Stimulated activated CD4-positive, alpha-beta T cell treated with anti-CD3 and anti-CD28 coated beads, TNF-alpha, amount 100 ng/mL, for 24 hours (primary cell): ENCODE measurements around the gene NFATC1.

Experiments
- DNase-seq, 3 experiments: peaks; one replicate each; pipeline ENCODE4 v3.0.0-alpha.2; 2020; ENCODE audit warnings: low read depth in 3 of 3

NFATC1 gene

DNA sequence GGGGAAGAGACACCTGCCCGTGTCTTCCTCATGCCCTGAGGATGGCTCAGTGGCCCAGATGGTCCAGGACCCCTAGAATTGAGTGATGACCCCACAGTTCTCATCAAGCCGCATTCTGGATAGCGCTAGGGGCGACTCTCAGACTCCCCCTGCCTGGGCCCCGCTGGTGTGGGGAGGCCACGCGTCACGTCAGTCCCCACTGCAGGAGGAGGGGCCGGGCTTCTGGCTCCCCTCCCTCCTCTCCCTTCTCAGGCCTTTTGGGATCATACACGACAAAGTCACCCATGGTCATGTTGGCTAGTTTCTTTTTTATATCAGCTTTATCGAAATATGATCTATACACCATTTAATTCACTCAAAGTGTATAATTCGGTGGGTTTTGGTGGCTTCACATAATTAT lies 61.5 kb downstream of the NFATC1 start:
- no peak for DNase-seq

DNA sequence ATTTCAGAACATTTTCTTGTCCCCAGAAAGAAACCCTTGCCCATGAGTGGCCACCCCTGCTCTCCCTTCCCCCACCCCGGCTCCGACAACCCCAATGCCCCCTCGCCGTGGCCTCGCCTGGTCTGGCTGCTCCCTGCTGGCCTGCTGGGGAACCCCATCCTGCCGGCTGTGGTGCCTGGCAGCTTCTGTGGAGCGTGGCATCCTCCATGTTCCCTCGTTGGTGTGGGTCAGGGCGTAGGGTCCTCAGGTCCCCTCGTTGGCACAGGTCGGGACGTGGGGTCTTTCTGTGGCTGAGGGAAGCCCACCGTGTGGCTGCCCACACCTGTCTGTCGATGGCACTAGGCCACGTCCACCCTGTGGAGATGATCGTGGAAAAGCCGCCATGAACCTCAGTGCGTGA lies 61.9 kb downstream of the NFATC1 start:
- no peak for DNase-seq

DNA sequence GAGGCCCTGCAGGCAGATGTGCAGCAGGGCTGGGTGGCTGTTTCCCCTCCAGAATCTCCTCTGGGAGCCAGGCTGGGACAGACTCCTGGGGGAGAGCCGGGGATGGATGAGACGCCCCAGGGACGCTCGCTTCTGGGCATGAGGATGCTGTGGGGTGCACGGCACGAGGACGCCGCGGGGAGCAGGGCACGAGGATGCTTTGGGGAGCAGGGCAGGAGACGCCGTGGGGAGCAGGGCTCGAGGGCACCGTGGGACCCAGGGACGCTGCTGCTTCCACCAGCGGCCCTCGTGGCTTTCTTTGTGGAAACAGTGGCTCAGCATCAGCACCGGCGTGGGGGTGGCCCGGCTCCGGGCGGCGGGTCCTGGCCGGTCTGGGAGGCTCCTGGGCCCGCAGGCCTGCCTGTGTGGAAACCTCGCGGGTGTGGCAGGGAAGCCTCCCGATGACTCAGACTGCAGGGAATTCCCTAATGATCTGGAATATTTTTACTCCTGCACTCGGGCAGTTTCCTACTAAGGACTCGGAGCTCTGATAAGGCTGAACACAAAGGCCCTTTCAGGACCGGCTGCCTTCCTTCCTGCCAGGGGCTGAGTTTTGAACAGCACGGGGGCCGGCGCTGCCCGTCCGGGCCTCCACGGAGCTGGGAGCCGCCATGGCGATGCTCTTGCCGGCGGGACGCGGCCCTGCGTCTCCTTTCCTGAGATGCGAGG lies 62.6 kb downstream of the NFATC1 start:
- no peak for DNase-seq

DNA sequence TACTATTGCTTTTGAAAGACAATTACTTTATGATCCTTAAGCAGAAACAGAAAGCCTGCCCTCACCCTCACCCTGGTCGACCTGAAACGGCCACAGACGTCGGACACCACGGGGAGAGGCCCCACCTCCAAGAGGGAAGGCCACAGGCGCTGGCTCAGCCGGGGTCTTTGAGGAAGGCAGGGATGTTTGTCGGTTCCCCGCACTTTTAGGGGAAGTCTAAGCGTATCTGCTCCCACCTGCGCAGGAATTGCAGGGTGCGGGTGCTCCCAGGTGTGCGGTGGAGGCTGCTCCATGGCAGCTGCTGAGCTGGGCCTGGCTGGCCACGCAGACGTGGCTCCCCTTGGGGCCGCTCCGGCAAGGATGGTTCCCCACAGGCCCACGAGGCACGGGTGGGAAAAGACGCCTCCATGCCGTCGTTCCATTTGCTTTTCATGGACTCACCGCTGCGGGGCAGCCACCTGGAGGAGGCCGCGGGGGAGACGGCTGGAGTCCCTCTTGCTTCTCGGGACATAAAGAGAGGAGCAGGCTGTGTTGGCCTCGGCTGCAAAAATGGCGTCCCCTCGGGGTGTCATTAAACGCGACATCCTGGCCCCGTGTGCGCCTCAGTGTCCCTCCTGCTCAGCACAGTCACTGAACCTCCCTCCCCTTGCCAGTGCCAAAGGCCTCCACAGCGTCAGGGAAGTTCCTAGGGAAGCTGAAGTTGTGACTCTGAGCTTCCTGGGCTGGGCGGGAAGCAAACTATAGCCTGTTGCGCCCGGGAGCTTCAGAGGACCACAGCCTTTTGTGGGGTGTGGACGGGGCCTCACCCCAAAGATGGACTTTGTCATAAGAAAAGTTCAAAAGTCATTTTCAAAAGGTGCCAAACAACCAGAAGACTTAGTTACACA lies 63.4 kb downstream of the NFATC1 start:
- no peak for DNase-seq

DNA sequence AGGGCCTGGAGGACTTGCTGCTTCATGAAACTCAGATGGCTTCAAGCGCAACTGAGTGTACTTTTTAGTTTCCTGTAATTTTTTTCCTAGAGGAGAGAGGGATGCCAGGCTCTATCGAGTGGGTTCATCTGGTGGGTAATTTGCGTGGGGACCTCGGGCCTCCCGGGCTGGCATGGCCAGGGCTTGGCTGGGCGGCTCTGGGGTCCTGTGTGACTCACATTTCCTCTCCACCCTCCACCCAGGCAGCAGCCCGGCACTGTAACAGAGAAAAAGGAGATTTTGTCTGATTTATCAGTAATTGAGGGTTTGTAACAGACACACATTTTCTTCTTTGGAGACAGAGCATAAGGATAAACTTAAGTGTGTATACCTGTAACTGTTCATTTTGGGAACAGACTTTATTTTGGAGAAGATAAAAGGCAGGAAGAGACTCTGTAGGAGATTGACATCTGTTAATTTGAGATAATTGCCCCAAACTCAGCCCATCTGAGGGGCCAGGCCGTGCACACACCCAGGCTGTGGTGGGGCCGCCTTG lies 64.3 kb downstream of the NFATC1 start:
- DNase-seq = no peak

DNA sequence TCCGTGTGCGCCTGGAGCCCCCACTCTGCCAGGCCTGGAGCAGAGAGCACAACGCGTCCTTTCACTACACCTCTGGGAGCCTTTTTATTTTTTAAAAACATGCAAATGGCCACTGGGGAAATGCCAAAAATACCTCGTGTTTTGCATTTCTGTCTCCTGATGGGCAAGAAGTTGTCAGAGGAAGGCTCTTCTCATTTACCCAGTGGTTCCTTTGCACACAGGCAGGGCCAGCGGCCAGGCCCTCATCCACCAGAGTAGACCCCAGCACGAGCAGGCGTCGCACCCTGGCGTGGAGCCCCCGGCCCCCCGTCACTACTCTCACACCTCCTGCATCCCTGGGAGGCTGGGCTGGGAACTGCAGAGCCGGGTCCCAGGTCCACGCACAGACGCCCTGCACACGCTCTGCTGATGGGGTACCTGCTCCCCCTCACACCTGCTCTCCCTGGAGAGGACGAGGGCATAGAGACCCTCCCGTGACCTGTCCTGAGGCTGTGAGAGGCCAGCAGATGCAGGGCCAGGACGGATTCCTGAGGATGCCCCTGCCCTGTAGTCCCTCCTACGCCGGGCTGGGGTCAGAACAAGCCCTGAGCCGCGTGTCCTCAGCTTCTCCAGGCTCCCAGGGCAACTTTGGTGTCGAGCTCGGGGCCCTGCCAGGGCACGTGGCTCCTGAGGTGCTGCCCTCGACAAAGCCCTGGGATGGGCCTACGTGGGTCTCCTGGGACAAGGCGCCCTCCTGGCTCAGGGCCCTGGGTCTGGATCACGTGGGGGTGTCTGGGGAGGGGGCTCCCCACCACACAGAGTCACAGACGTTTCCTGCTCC lies 65.0 kb downstream of the NFATC1 start:
- no peak for DNase-seq

DNA sequence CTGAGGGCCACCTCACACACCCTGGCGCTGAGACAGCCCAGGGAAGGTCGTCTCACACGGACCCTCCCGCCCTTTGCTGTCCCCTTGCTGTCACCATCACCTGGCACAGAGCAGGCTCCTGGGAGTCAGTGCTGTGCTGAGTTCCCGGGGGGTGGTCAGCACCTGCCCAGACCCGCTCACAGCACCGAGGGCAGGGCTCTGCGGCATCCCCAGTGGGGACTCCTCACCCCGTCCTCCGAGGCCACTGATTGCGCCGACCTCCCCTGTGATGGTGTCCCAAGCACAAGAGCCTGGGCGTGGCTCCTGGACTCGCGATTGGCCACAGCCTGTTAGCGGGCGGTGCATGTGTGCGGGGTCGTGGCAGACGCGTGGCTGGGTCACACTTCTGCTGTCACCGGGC lies 65.9 kb downstream of the NFATC1 start:
- DNase-seq = no peak

DNA sequence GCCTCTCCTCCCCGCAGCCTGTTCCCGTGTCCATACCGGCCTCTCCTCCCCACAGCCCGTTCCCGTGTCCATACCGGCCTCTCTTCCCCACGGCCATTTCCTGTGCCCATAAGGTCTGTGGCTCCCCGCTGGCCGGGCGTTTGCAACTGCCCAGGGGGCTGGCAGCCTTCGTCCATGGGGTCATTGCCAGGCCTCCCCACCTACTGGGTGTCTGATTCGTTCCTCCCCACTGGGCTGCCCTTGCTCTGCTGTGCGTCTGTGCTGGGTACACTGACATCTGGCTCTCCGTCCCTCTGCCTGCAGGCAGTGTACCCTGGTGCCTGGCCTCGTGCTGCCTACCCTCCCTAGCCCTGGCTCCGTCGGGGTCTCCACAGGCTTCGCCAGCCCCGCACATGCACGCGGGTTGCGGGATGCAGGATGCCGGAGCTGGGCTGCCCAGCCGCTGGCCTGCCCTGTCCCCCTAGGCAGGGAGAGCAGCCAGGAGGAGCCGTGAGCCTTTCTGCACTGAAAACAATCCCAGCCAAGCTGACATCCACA lies 67.8 kb downstream of the NFATC1 start:
- no peak for DNase-seq

DNA sequence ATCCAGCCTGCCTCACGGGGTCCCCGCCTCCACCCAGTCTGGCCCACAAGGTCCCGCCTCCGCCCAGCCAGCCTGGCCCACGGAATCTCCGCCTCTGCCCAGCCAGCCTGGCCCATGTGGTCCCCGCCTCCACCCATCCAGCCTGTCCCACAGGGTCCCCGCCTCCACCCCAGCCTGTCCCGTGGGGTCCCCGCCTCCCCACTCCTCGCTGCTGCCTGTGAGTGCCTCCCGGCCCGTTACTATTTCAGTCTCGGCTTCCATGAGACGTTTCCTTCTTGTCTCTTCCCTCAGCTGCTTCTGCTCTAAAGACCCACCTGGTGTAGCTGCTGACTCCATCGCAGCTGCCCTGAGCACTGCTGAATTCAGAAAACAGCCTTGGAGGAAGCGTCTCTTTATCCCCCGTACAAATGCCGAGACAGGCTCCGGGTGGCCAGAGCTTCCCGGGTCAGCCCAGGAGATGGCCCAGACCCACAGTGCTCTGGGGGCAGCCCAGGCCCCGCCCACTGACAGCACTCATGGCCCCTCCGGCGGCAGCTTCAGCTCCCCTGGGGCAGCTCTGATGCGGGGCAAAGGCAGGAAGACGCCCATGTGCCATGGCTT lies 69.8 kb downstream of the NFATC1 start:
- no peak for DNase-seq

DNA sequence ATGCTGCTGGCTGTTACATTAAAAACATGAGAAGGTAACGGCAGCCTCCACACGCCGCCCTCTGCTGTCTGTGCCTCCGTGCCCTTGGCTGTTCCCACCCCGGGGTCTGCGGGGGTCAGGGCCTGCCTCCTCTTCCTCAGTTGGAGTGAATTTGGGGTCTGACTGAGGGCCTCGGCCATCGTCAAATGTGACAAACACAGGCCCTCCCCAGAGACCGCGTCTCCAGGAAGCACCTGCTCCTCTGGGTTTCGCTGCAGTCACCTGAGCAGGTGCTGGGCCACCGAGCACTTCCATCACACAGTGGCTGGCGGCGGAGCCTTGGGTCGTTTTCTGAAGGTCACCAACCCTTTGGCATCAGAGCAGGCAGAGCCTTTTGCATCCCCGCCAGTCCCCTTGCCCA lies 70.9 kb downstream of the NFATC1 start:
- no peak for DNase-seq

DNA sequence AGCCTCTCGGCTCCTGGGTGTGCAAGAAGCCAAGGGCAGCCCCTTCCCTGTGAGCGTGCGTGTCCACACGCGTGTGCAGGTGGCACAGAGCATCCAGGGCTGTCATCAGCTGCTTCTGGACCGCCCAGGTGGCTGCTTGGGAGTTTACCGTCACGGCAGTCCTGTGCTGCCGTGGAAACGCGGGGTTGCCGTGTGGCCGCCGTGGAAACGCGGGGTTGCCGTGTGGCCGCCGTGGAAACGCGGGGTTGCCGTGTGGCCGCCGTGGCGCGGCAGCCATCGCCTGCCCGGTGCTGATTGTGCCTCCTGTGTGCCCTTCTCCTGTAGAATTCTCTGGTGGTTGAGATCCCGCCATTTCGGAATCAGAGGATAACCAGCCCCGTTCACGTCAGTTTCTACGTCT lies 71.4 kb downstream of the NFATC1 start:
- no peak for DNase-seq

DNA sequence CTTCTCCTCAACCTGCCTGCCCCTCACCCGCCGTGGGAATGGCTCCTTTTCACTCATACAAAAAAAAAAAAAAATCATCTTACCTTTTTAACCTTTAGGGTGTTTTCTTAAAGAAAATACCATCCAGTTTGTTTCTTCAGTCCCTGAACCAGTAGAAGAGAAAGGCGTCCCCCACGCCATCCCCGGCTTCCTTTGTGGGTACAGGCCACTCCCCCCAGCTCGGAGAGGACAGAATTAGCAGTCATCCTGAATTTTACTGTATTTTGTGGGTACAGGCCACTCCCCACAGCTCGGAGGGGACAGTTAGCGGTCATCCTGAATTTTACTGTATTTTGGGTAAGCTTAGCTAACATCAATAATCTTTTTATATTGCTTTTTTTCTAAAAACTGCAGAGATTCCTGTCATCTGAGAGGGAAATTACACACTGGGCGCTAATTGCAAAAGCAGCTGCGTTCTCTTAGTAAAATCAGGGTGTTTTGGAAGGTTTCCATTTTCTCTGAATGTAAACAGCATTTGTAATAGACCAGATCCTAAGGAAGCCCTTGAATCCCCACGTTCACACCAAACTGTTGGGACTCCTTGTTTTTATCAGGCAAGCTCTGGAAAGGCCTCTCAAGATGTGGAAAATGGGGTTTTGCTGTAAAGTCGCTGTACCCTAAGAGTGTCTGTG lies 72.5 kb downstream of the NFATC1 start:
- DNase-seq = no peak

DNA sequence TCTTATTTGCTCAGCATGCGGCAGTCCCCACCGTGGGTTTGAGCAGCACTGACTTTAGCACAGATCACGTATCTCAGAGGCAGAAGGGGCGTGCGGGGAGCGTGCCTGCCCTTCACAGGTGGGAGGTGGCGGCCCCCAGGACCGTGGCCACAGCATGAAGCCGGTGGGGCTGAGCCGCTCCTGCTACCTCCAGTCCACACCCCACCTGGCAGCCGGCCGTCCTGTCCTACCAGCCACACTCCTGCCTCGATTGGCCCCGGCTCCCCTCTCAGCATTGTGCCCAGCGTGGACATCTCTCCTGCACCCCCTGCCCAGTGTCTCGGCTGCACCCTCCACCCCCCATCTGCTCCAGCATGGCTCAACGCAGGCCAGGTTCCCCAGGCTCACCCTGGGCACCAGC lies 73.6 kb downstream of the NFATC1 start:
- DNase-seq = no peak

DNA sequence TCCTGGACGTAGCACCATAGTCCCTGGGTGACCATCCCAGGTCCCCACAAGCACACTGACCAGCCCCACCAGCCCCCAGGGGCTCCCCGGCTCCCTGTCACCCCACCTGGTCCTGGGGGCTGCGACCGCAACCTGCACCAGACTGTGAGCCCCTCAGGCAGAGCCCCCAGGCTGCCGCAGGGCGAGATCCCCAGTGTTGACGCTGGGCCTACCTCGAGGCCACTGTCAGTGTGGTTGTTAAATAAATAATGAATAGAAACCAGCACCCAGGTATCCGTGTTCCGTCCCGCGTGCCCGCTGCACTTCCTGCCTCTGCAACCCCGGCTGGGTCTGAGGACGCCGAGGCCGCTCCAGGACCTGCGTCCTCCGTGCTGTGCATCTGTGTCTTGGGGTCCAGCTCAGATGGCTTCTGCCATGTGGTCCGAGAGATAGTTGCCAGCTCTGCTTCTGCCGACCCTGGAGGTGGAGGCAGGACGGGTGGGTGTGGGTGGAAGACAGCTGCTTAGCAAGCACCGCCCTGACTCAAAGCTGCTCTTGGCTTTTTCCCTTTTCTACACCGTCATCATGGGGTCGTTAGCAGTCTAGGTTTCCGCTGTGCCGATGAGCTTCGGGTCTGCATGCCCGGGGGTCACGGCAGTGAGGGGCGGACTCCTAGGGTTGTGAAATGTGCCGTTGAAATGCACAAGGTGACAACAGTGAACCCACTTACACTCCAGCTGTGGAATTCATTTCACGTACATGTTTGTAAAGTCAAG lies 74.2 kb downstream of the NFATC1 start:
- DNase-seq = no peak

DNA sequence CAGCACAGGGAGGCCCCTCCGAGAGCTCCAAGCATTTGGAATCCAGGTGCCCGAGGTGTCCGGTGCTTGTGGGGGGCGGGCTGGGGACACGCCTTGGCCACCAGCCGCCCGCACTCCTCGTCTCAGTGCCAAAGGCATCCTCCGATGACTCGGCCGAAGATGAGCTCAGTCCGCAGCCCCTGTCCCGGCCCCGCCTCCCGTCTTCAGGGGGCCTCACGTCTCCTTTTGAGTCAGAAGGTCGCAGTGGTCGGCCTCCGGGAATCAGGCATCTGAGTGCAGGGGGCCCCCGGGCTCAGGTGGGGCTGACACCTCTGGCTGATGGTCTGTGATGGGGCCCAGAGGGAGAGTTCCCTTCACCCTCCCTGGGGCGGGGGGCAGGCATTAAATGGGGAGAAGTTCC lies 74.8 kb downstream of the NFATC1 start:
- no peak for DNase-seq

DNA sequence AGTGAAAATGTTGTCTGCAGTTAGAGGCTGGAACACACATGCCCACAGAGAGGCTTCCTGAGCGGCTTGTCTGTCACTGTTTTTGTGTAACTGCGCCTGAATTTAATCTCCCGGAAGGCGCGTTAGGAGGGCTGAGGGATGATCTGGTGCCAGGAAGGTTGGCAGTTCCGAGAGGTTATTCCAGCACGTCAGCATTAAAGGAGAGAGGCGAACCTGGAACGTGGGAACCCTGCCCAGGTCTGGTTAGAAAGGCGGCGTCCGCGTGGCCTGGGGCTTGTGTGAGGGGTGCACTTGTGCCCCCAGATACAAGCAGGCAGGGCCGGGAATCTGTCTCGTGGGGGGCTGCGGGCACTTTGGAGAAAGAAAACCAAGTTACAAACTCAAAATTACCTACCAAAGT lies 75.3 kb downstream of the NFATC1 start:
- DNase-seq = no peak

DNA sequence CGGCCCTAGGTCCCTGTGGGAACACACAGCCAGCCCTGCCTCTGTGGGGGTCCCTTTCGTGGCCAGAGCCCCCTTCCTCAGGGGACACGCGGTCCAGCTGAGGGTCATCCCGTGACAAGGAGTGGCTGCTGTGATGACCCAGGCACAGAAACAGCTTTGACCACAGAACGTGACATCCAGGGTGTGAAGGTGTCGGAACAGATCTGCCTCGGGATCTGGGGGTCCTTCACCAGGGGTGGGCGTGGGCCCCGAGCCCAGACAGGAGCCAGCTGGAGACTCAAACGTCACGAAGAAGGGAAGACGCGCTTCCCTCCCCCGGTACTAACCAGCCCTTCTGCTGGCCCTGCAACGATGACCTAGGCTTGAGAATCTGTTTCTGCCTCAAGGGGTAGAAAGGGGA lies 75.9 kb downstream of the NFATC1 start:
- no peak for DNase-seq

DNA sequence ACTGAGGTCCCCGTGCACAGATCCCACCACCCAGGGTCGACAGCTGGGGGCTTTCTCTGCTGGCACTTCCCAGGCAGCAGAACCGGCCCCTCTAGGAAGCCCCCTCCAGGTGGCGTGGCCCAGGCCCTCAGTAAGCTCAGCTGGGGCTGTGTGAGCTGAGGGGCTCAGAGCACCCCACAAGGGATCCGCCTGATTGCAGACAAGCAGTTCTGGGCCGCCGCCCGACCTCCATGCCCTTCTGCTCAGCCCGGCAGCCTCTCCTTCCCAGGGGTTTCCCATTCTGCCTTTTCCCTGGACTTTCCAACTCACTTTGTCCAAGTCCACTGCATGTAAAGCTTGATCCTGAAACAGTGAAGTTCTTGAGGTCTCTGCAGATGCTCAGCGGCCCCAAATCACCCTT lies 76.4 kb downstream of the NFATC1 start:
- no peak for DNase-seq

DNA sequence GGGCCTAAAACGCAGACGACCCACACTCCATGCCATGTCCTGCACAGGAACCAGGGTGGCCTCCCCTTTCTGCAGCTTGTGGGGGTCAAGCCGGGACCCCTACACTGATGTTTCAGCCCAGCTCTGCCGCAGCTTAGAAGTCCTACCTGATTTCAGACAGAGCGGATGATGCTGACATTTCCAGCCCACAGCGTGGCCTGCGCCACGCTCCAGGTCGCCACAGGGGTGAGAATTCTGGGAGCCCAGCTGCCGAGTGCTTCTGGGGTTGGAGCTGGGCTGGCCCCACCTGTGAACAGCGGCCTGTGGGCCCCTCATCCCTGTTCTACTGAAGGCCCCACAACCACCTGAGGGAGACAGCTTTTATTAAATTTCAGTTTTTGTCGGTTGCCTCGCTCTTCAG lies 77.2 kb downstream of the NFATC1 start:
- no peak for DNase-seq
